IMR-90 (cell line): ENCODE results near the gene ZNF644. TPM values are rescaled to one million over a fixed set of nuclear protein-coding genes. Genes with fewer than 3 reads are reported as not detected.
A peak's percentile ranks its signal among the peaks of the same experiment; 100 is the strongest.

ENCODE experiments used
- ATAC-seq: fragments of 200-7000 bp; cut with Tn5 transposase; 2 replicates; pipeline ENCODE4 v1.9.1; 2020; ENCODE audit warnings: low read depth, mild to moderate bottlenecking, moderate library complexity
- BruUV-seq: library from RNA; stranded (reverse); fragments of 400-500 nt; replicated peaks from 2 replicates; lab custom pipeline; 2021; lab: Mats Ljungman, UMichigan
- CTCF ChIA-PET: fragments of 300-600 bp; formaldehyde crosslinking; extraction: SDS; loops from one replicate; lab custom pipeline; 2021; ENCODE audit warnings: antibody characterized with exemption; lab: Yijun Ruan, JAX
- POLR2A ChIA-PET: fragments of 300-600 bp; sonication (Branson Sonifier 250); formaldehyde crosslinking; loops from one replicate; lab custom pipeline; 2022; ENCODE audit warnings: antibody characterized with exemption; ENCODE audit not compliant: unreplicated experiment; lab: Charles Lee
- DNase-seq: peaks from one replicate; pipeline ENCODE4 v3.0.0; 2013
- H2AFZ ChIP-seq: replicated peaks from 2 replicates; pipeline ENCODE3; 2013; ENCODE audit warnings: low read length, mild to moderate bottlenecking; ENCODE audit not compliant: poor library complexity
- H2AK5ac ChIP-seq: 2 replicates; pipeline ENCODE4 v1.6.1; 2013; ENCODE audit warnings: low read depth, low read length, inconsistent platforms
- H2AK9ac ChIP-seq: replicated peaks from 2 replicates; pipeline ENCODE3; 2013; ENCODE audit warnings: mild to moderate bottlenecking, low read depth, low read length, moderate library complexity; ENCODE audit not compliant: poor library complexity
- H2BK120ac ChIP-seq: 2 replicates; pipeline ENCODE4 v1.6.1; 2013; ENCODE audit warnings: low read depth, low read length, inconsistent platforms
- H2BK15ac ChIP-seq: 3 replicates; pipeline ENCODE4 v1.6.1; 2013; ENCODE audit warnings: low read depth, low read length, inconsistent platforms
- H2BK20ac ChIP-seq: 2 replicates; pipeline ENCODE4 v1.6.1; 2013; ENCODE audit warnings: low read depth, mild to moderate bottlenecking, inconsistent platforms, low read length, moderate library complexity
- H2BK5ac ChIP-seq: 2 replicates; pipeline ENCODE4 v1.6.1; 2013; ENCODE audit warnings: mild to moderate bottlenecking, low read depth, low read length, inconsistent platforms; ENCODE audit not compliant: poor library complexity, severe bottlenecking
- H3K14ac ChIP-seq: replicated peaks from 2 replicates; pipeline ENCODE4 v1.6.1; 2013; ENCODE audit warnings: low read depth, low read length, inconsistent platforms
- H3K18ac ChIP-seq: 2 replicates; pipeline ENCODE4 v1.6.1; 2013; ENCODE audit warnings: low read depth, low read length, control low read depth
- H3K23ac ChIP-seq: 2 replicates; pipeline ENCODE4 v1.6.1; 2013; ENCODE audit warnings: low read depth, low read length, inconsistent platforms
- H3K27ac ChIP-seq: 2 replicates; pipeline ENCODE4 v1.5.1; 2013; ENCODE audit warnings: mild to moderate bottlenecking, control low read depth, low read length; ENCODE audit not compliant: insufficient read depth
- H3K27me3 ChIP-seq: 2 replicates; pipeline ENCODE4 v1.6.1; 2013; ENCODE audit warnings: low read length; ENCODE audit not compliant: control insufficient read depth, insufficient read depth
- H3K36me3 ChIP-seq: 2 replicates; pipeline ENCODE4 v1.6.1; 2013; ENCODE audit warnings: low read length, mixed read lengths; ENCODE audit not compliant: control insufficient read depth, insufficient read depth
- H3K4ac ChIP-seq: 2 replicates; pipeline ENCODE4 v1.6.1; 2013; ENCODE audit warnings: low read depth, low read length, inconsistent platforms
- H3K4me1 ChIP-seq: 2 replicates; pipeline ENCODE4 v1.6.1; 2013; ENCODE audit warnings: low read length, mixed read lengths; ENCODE audit not compliant: control insufficient read depth, insufficient read depth
- H3K4me2 ChIP-seq: 2 replicates; pipeline ENCODE4 v1.6.1; 2013; ENCODE audit warnings: low read depth, mild to moderate bottlenecking, control low read depth, low read length, moderate library complexity
- H3K4me3 ChIP-seq: 2 replicates; pipeline ENCODE4 v1.5.1; 2013; ENCODE audit warnings: low read depth, mild to moderate bottlenecking, control low read depth, low read length, moderate library complexity; ENCODE audit not compliant: insufficient read depth
- H3K56ac ChIP-seq: 2 replicates; pipeline ENCODE4 v1.6.1; 2013; ENCODE audit warnings: low read length, inconsistent platforms; ENCODE audit not compliant: insufficient read depth; ENCODE audit errors: extremely low read depth
- H3K79me1 ChIP-seq, 2 experiments: 2 replicates each; pipeline ENCODE4 v1.6.1; 2013; ENCODE audit warnings: low read length in 2 of 2, inconsistent platforms in 1 of 2, low read depth in 1 of 2
- H3K9ac ChIP-seq: 2 replicates; pipeline ENCODE4 v1.6.1; 2013; ENCODE audit warnings: low read depth, low read length, control low read depth
- H3K9me1 ChIP-seq: 2 replicates; pipeline ENCODE4 v1.6.1; 2013; ENCODE audit warnings: low read length, inconsistent platforms; ENCODE audit not compliant: insufficient read depth
- H3K9me3 ChIP-seq: 2 replicates; pipeline ENCODE4 v1.6.1; 2013; ENCODE audit warnings: low read length; ENCODE audit not compliant: control insufficient read depth, insufficient read depth
- H4K20me1 ChIP-seq: 2 replicates; pipeline ENCODE4 v1.6.1; 2013; ENCODE audit warnings: low read length, inconsistent platforms; ENCODE audit not compliant: insufficient read depth
- H4K5ac ChIP-seq: 2 replicates; pipeline ENCODE4 v1.6.1; 2013; ENCODE audit warnings: mild to moderate bottlenecking, low read depth, low read length, control low read depth
- H4K8ac ChIP-seq, 2 experiments: 2 replicates each; pipeline ENCODE4 v1.6.1; 2013; ENCODE audit warnings: low read depth in 2 of 2, low read length in 2 of 2, control low read depth in 1 of 2, inconsistent platforms in 1 of 2
- H4K91ac ChIP-seq: 2 replicates; pipeline ENCODE4 v1.6.1; 2013; ENCODE audit warnings: low read depth, low read length, inconsistent platforms; ENCODE audit not compliant: insufficient read depth
- BHLHE40 ChIP-seq: fragments of 150-350 bp; IDR thresholded peaks from 2 replicates; pipeline ENCODE4 v1.6.1; 2016; ENCODE audit warnings: mild to moderate bottlenecking, low read depth, low read length
- ELK1 ChIP-seq: fragments of 150-350 bp; IDR thresholded peaks from 2 replicates; pipeline ENCODE4 v1.6.1; 2016; ENCODE audit warnings: low read depth, mild to moderate bottlenecking, low read length, moderate library complexity, borderline replicate concordance
- FOS ChIP-seq: fragments of 150-350 bp; IDR thresholded peaks from 2 replicates; pipeline ENCODE4 v1.6.1; 2016; ENCODE audit warnings: low read depth, low read length
- MAFK ChIP-seq: IDR thresholded peaks from 2 replicates; pipeline ENCODE4 v1.6.1; 2012; ENCODE audit warnings: low read depth, low read length, improper control_type of control experiment
- MAZ ChIP-seq: IDR thresholded peaks from 2 replicates; pipeline ENCODE4 v1.6.1; 2012; ENCODE audit warnings: low read depth, mild to moderate bottlenecking, low read length, improper control_type of control experiment, moderate library complexity, borderline replicate concordance
- MXI1 ChIP-seq: IDR thresholded peaks from 2 replicates; pipeline ENCODE4 v1.6.1; 2012; ENCODE audit warnings: low read depth, mild to moderate bottlenecking, low read length, moderate library complexity, borderline replicate concordance
- NFE2L2 ChIP-seq: fragments of 150-350 bp; IDR thresholded peaks from 2 replicates; pipeline ENCODE4 v1.6.1; 2016; ENCODE audit warnings: low read depth, mild to moderate bottlenecking, low read length
- RAD21 ChIP-seq: IDR thresholded peaks from 2 replicates; pipeline ENCODE4 v1.6.1; 2012; ENCODE audit warnings: low read length, improper control_type of control experiment
- RCOR1 ChIP-seq: IDR thresholded peaks from 2 replicates; pipeline ENCODE4 v1.6.1; 2012; ENCODE audit warnings: mild to moderate bottlenecking, low read length, improper control_type of control experiment; ENCODE audit not compliant: insufficient replicate concordance
- RFX5 ChIP-seq: IDR thresholded peaks from 2 replicates; pipeline ENCODE4 v1.8.0; 2012; ENCODE audit warnings: low read depth, mild to moderate bottlenecking, low read length, moderate library complexity
- SMC3 ChIP-seq: fragments of 150-350 bp; IDR thresholded peaks from 2 replicates; pipeline ENCODE4 v1.6.1; 2016; ENCODE audit warnings: low read depth, mild to moderate bottlenecking, antibody characterized with exemption, low read length, moderate library complexity
- USF2 ChIP-seq: fragments of 150-350 bp; IDR thresholded peaks from 2 replicates; pipeline ENCODE4 v1.6.1; 2017; ENCODE audit warnings: mild to moderate bottlenecking, antibody characterized with exemption, low read length, low read depth
- WGBS, 2 experiments: methylation state at CpG; one replicate each; pipeline versions ENCODE4 v1.1.5 to v1.1.7; 2013; ENCODE audit warnings: missing lambda C conversion rate in 2 of 2; ENCODE audit not compliant: insufficient read length in 1 of 2; ENCODE audit errors: extremely low coverage in 2 of 2; 5-methylcytosine and 5-hydroxymethylcytosine counted together
- dilution Hi-C: fragments of 300-500 bp; cut with HindIII; formaldehyde crosslinking; loops from one replicate; pipeline ENCODE4 v1.14.3; 2018; ENCODE audit warnings: low sequenced_read_pairs; ENCODE audit not compliant: unreplicated experiment
- in situ Hi-C: fragments of 300-500 bp; cut with MboI; formaldehyde crosslinking; loops from 3 replicates; pipeline ENCODE4 v1.14.3; 2019; ENCODE audit warnings: low sequenced_read_pairs, inconsistent platforms, mixed read lengths
- intact Hi-C: fragments of 100-400 bp; cut with micrococcal nuclease; formaldehyde crosslinking; loops from 2 replicates; pipeline ENCODE4 v1.10.0; 2022
- polyA plus RNA-seq, 3 experiments: library from polyadenylated mRNA; depleted of rRNA; stranded (reverse); fragments of >200 nt; gene quantifications; 2 replicates each; pipeline ENCODE4 v1.2.3, GENCODE V29; 2012; ENCODE audit warnings: low replicate concordance in 1 of 3
- total RNA-seq: library from RNA; depleted of rRNA; stranded (reverse); fragments of >200 nt; gene quantifications from 2 replicates; pipeline ENCODE4 v1.2.3, GENCODE V29; 2012

The ZNF644 gene
- total and polyA plus RNA-seq, 2 of the 4 experiments (the other 2 are of a cell fraction), result 9.0 to 45.3 TPM

GRCh38 chr1:91022518-91022929 lies 689 bp upstream of the ZNF644 start:
- H4K5ac ChIP-seq, result peak overlapping the region; percentile 77
- H3K4ac ChIP-seq, result peak overlapping the region; percentile 95
- peak overlapping the region; percentile 99 for H2AFZ ChIP-seq
- peak overlapping the region; percentile 87 for H4K91ac ChIP-seq
- H3K36me3 ChIP-seq, result no peaks in the 10 kb centered on the region
- peak overlapping the region; percentile 85; the same call in 2 of the 3 replicates for H2BK15ac ChIP-seq
- peak overlapping the region; percentile 91 for H2BK5ac ChIP-seq
- peak overlapping the region; percentile 87 for H3K27ac ChIP-seq
- H3K9me3 ChIP-seq, result no peaks in the 10 kb centered on the region
- H3K4me3 ChIP-seq, result peak overlapping the region; percentile 65
- H2AK9ac ChIP-seq, result peak overlapping the region; percentile 97
- BruUV-seq, result no TSS peak
- H3K23ac ChIP-seq, result peak overlapping the region; percentile 63; the same call in 1 of the 2 replicates
- H2BK120ac ChIP-seq, result peak overlapping the region; percentile 92
- no peaks in the 10 kb centered on the region for H3K4me1 ChIP-seq
- CTCF ChIA-PET, result no interaction called here
- peak overlapping the region; percentile 97 for H3K14ac ChIP-seq
- DNase-seq (no peak), ATAC-seq (no peak)
- POLR2A ChIA-PET, result interaction anchor here (1.0 kb wide), 1 partner anchor 10 kb away, joined by 3 read pairs; no protein-coding TSS in a partner anchor
- intact Hi-C loops, result loop anchor here (5.0 kb wide), 3 partner anchors 95 to 170 kb away; no protein-coding TSS in a partner anchor
- peaks cover 14% of the 10 kb centered on the region for H4K20me1 ChIP-seq
- dilution Hi-C loops, result no loop called here
- peak overlapping the region; percentile 31 for H3K18ac ChIP-seq
- peak overlapping the region; percentile 92 for H3K56ac ChIP-seq
- no peaks in the 10 kb centered on the region for H3K27me3 ChIP-seq
- H4K8ac ChIP-seq, result peak overlapping the region; percentile 90 to 97
- 0 out of 2 replicates have a peak overlapping the region, but pooled peaks have one; percentile 28 for H2AK5ac ChIP-seq
- in situ Hi-C loops, result no loop called here
- no CpG with 5 or more reads among the region's 6 CpGs for whole genome bisulfite sequencing, 2 experiments
- H3K4me2 ChIP-seq, result peak overlapping the region; percentile 10
- peak overlapping the region; percentile 83 for H2BK20ac ChIP-seq
- peak overlapping the region; percentile 55 for H3K9ac ChIP-seq
- TF ChIP-seq NFE2L2 (no peak), BHLHE40 (no peak), MXI1 (no peak), RFX5 (no peak), MAFK (no peak), RCOR1 (no peak), RAD21 (no peak), MAZ (no peak), ELK1 (no peak), SMC3 (no peak), FOS (no peak), USF2 (no peak)
- peaks cover 0 to 24% of the 10 kb centered on the region in 2 experiments; a peak in 3 of 4 replicates for H3K79me1 ChIP-seq
- H3K9me1 ChIP-seq, result no peaks in the 10 kb centered on the region
